ENCODE data around the gene MYL12B.
A peak's percentile ranks its signal among the peaks of the same experiment; 100 is the strongest.

The MYL12B gene

DNA sequence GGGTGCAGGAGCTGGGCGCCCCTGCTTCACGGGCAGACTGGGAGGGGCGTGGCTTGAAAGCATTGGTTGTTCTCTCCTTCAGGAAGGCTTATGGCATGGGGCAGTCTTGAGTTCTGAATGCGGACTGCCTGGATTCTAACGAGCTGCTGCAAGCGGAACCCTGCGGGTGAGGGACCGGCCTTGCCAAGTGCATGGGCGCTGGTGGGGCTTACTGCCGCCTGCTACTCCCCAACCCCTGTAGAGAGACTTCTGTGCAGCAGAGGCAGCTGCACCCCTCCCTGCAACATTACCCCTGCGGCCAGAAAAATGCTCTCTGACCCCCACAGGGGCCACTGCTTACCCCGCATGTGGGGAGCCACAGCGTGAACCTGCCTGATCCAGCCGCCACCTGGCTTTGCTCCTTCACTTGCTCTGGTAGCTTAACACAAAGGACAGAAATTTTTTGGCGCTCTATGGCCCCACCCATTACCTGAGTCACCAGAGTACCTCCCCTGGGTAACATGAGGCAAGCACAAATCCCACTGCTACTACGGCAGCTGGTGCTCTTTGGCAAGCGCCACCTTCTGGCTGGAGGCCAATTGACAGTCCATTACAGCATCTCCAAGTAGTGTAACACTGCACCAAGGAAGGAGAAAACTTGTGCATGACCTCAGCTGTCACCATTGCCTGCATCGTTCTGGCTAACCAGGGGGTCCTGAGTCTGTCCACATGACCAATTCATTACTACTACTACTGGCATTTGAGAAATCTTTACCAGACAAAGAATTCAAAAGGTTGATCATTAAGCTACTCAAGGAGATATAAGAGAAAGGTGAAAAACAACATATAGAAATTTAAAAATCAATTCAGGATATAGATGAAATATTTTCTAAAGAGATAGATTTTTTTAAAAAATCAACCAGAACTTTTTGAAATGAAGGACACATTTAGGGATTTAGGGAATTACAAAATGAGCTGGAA is 35.4 kb downstream of the MYL12B start (continued):
- TF ChIP-seq, protein P1, sequence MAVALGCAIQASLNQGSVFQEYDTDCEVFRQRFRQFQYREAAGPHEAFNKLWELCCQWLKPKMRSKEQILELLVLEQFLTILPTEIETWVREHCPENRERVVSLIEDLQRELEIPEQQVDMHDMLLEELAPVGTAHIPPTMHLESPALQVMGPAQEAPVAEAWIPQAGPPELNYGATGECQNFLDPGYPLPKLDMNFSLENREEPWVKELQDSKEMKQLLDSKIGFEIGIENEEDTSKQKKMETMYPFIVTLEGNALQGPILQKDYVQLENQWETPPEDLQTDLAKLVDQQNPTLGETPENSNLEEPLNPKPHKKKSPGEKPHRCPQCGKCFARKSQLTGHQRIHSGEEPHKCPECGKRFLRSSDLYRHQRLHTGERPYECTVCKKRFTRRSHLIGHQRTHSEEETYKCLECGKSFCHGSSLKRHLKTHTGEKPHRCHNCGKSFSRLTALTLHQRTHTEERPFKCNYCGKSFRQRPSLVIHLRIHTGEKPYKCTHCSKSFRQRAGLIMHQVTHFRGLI (tag by site-specific recombination; IDR thresholded peaks at IDR 0.05) = 0 out of 2 replicates have a peak, but pooled peaks have one; percentile 16
- TF ChIP-seq ZFP41 (tag by site-specific recombination; IDR thresholded peaks at IDR 0.05; ENCODE audit: borderline replicate concordance) (no peak), ZNF138 (tag by site-specific recombination; IDR thresholded peaks at IDR 0.05; ENCODE audit: borderline replicate concordance) (no peak), ZSCAN30 (tag by site-specific recombination; IDR thresholded peaks at IDR 0.05) (peak; percentile 69; the same call in 1 of the 2 replicates), SP7 (tag by site-specific recombination; IDR thresholded peaks at IDR 0.05) (peak; percentile 87), ZNF830 (tag by site-specific recombination; IDR thresholded peaks at IDR 0.05; ENCODE audit: low read depth) (no peak), MYNN (tag by site-specific recombination; IDR thresholded peaks at IDR 0.05; ENCODE audit: borderline replicate concordance) (no peak), KLF9 (tag by site-specific recombination; IDR thresholded peaks at IDR 0.05; ENCODE audit: low read depth) (peak; percentile 70), ZNF23 (tag by site-specific recombination; IDR thresholded peaks at IDR 0.05; ENCODE audit: borderline replicate concordance) (no peak), MZF1 (tag by site-specific recombination; IDR thresholded peaks at IDR 0.05; ENCODE audit: borderline replicate concordance) (peak; percentile 91), ZNF501 (tag by site-specific recombination; IDR thresholded peaks at IDR 0.05) (peak; percentile 90), ZFP3 (tag by site-specific recombination; IDR thresholded peaks at IDR 0.05; ENCODE audit: low read depth) (no peak), ZNF624 (tag by site-specific recombination; IDR thresholded peaks at IDR 0.05) (no peak), ZNF2 (tag by site-specific recombination; IDR thresholded peaks at IDR 0.05) (peak; percentile 95), ZNF423 (tag by site-specific recombination; IDR thresholded peaks at IDR 0.05) (no peak), SP2 (tag by site-specific recombination; IDR thresholded peaks at IDR 0.05) (peak; percentile 60), ZNF174 (tag by site-specific recombination; IDR thresholded peaks at IDR 0.05) (peak; percentile 83; the same call in 1 of the 2 replicates), ZNF274 (IDR thresholded peaks at IDR 0.05; ENCODE audit: low read length) (no peak), ZNF274 (tag by site-specific recombination; IDR thresholded peaks at IDR 0.05; ENCODE audit: borderline replicate concordance) (no peak), ZNF132 (tag by site-specific recombination; IDR thresholded peaks at IDR 0.05; ENCODE audit: borderline replicate concordance) (no peak), ZNF292 (tag by site-specific recombination; IDR thresholded peaks at IDR 0.05; ENCODE audit: borderline replicate concordance, low read depth) (no peak), ZNF585B (tag by site-specific recombination; IDR thresholded peaks at IDR 0.05) (no peak), SALL2 (tag by site-specific recombination; IDR thresholded peaks at IDR 0.05; ENCODE audit: borderline replicate concordance) (no peak), ZNF548 (tag by site-specific recombination; IDR thresholded peaks at IDR 0.05) (no peak), GLIS1 (tag by site-specific recombination; IDR thresholded peaks at IDR 0.05) (peak; percentile 94), YY1 (tag by site-specific recombination; IDR thresholded peaks at IDR 0.05) (no peak), ZNF660 (tag by site-specific recombination; IDR thresholded peaks at IDR 0.05) (peak; percentile 96), BCL11B (tag by site-specific recombination; IDR thresholded peaks at IDR 0.05; ENCODE audit: low read depth) (0 out of 2 replicates have a peak, but pooled peaks have one; percentile 20), ZNF404 (tag by site-specific recombination; IDR thresholded peaks at IDR 0.05) (no peak), ZNF768 (tag by site-specific recombination; IDR thresholded peaks at IDR 0.05) (no peak)
- TF ChIP-seq, protein P2, sequence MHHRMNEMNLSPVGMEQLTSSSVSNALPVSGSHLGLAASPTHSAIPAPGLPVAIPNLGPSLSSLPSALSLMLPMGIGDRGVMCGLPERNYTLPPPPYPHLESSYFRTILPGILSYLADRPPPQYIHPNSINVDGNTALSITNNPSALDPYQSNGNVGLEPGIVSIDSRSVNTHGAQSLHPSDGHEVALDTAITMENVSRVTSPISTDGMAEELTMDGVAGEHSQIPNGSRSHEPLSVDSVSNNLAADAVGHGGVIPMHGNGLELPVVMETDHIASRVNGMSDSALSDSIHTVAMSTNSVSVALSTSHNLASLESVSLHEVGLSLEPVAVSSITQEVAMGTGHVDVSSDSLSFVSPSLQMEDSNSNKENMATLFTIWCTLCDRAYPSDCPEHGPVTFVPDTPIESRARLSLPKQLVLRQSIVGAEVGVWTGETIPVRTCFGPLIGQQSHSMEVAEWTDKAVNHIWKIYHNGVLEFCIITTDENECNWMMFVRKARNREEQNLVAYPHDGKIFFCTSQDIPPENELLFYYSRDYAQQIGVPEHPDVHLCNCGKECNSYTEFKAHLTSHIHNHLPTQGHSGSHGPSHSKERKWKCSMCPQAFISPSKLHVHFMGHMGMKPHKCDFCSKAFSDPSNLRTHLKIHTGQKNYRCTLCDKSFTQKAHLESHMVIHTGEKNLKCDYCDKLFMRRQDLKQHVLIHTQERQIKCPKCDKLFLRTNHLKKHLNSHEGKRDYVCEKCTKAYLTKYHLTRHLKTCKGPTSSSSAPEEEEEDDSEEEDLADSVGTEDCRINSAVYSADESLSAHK (tag by site-specific recombination; IDR thresholded peaks at IDR 0.05) = no peak; the same call in 1 of the 2 replicates
- TF ChIP-seq, protein P3, sequence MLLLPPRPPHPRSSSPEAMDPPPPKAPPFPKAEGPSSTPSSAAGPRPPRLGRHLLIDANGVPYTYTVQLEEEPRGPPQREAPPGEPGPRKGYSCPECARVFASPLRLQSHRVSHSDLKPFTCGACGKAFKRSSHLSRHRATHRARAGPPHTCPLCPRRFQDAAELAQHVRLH (tag by site-specific recombination; IDR thresholded peaks at IDR 0.05) = peak; percentile 98
- TF ChIP-seq, protein P4, sequence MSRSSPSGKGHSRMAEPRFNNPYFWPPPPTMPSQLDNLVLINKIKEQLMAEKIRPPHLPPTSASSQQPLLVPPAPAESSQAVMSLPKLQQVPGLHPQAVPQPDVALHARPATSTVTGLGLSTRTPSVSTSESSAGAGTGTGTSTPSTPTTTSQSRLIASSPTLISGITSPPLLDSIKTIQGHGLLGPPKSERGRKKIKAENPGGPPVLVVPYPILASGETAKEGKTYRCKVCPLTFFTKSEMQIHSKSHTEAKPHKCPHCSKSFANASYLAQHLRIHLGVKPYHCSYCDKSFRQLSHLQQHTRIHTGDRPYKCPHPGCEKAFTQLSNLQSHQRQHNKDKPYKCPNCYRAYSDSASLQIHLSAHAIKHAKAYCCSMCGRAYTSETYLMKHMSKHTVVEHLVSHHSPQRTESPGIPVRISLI (tag by site-specific recombination; IDR thresholded peaks at IDR 0.05) = no peak
- TF ChIP-seq, protein P5, sequence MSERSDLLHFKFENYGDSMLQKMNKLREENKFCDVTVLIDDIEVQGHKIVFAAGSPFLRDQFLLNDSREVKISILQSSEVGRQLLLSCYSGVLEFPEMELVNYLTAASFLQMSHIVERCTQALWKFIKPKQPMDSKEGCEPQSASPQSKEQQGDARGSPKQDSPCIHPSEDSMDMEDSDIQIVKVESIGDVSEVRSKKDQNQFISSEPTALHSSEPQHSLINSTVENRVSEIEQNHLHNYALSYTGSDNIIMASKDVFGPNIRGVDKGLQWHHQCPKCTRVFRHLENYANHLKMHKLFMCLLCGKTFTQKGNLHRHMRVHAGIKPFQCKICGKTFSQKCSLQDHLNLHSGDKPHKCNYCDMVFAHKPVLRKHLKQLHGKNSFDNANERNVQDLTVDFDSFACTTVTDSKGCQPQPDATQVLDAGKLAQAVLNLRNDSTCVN (tag by site-specific recombination; optimal IDR thresholded peaks at IDR 0.05) = no peak

Data from HEK293 (cell line).